ENCODE results near the gene CLRN1.
"Not testable (repeated sequence)": the region's sequence is repeated elsewhere in the genome, so short reads cannot be mapped to it uniquely, and the experiment has no call there.

CLRN1 gene, protein sequence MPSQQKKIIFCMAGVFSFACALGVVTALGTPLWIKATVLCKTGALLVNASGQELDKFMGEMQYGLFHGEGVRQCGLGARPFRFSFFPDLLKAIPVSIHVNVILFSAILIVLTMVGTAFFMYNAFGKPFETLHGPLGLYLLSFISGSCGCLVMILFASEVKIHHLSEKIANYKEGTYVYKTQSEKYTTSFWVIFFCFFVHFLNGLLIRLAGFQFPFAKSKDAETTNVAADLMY

GRCh38 chr3:150972366-150973071, at the start of gene CLRN1:
Gene CLRN1 (minus strand): TSS chr3:150972727. CDS start chr3:150972708, 19 bp downstream.
- intact Hi-C loops (cut with DNase I), result no loop called here
- no peak for DNase-seq

DNA sequence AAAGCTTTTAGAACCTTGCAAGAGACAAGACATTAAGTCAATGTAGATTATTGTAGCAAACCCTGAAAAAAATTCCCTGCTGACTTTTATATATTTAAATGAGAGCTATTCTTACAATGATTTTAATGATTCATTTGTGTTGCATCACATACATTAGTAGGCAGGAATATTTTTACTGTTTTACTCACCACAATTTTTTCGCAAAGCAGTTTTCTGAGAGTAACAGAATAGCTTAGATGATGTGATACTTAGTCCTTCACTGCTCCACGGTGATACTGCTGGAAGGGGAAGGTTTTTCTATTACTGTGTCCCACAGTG, 43.9 kb upstream of the CLRN1 start:
- intact Hi-C loops (cut with DNase I), result no loop called here
- no peak for DNase-seq

DNA sequence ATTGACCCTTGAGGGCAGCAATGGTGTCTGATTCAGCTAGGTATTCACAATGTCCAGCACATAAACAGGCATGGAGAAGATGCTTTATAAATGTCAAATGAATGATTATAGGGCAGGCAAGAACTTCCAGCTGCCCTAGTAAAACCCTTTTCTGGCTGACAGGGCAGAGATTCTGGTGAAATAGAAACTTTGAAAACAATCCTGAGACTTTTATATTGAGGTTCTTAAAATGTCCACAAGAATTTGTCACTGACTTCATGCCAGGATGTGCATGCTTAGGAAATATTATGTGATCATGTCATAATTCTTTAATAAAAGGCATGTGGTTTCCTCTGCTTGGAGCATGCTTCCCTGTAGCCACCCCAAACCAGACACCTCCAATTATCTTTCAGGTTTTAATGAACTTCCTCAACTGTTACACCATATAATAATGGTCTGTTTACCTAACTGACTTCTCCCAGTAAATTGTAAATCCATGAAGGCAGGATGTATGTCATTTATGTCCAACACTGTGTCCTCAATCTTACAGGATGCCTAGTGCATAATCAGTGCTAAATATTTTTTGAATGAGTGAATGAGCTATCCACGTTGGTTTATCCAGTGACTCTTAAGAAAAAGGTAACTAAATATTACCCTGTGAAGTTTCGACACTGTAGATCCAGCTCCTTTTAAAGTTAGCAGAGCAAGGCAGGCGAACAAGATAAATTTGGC, 43.4 kb upstream of the CLRN1 start:
- no peak for DNase-seq
- intact Hi-C loops (cut with DNase I), result no loop called here

GRCh38 chr3:151015181-151015580, 42.7 kb upstream of the CLRN1 start:
- intact Hi-C loops (cut with DNase I), result no loop called here
- no peak for DNase-seq

DNA sequence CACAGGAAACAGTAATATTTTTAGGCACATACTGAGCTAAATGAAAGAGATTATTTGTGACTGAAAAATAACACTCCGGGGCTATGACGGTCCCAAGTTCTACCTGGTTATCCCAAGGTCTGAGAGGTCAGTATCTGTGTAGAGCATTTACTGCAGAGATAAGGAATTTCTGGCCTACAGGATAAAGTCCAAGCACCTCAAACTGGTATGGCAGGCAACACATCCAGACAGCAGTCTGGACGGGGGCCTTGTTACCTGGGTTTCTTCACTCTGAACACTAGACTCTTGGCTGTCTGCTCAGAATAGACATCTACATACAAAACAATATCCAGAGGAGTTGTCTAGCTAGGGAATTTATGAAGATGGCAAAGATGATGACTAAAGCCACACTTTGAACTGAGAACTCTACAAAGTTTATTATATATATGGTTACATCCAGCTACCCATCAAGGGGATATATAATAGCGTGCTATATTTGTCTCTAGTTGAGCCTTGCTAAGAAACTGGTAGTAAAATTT, 42.0 kb upstream of the CLRN1 start:
- intact Hi-C loops (cut with DNase I), result no loop called here
- DNase-seq, result no peak

- intact Hi-C loops (cut with DNase I), result no loop called here
Measured at GRCh38 chr3:151012753-151013152, 40.2 kb upstream of the CLRN1 start.

DNA sequence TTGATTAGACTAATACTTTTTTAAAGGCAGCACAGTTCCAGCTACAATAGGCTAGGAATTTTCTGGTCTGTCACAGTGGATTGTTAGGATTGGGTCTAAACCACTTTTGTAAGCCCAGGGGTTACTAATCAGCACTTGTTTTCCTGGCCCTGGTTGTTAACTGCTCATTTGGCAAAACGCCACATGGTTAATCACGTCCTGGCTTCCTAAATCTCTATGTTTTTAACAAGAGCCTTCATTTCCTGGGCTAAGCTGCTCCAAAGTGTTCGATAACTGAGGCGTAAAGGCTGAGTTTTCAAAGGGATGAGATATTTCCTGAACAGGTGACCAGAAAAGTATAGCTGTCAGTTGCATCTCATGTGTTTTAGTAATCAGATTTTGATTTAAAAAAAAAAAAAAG, 38.9 kb upstream of the CLRN1 start:
- DNase-seq, result no peak
- intact Hi-C loops (cut with DNase I), result no loop called here

More at GRCh38 chr3:151012753-151013152, 40.2 kb upstream of the CLRN1 start:
- DNase-seq, result no peak

- no peak for DNase-seq
- intact Hi-C loops (cut with DNase I), result no loop called here
Measured at GRCh38 chr3:151009981-151010380, 37.5 kb upstream of the CLRN1 start.

GRCh38 chr3:151009430-151009829, 36.9 kb upstream of the CLRN1 start:
- no peak for DNase-seq
- intact Hi-C loops (cut with DNase I), result no loop called here

DNA sequence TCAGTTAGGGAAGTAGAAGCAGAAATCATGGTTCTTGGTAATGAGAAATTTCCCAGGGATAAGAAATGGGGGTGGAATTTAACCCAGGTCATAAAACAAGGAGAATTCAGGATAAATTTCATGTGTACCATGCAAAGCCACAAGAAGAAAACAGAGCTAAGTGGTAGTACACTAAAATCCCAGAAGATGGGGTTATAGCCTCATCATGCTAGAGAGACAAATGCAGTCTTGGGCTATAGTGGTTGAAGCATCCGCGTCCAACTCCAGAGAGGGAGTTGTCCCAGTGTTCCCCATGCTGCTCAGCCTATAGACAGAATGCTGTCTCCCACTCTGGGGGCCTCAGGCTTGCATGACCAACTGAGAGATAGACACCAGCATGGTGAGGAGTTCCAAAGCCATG, 36.2 kb upstream of the CLRN1 start:
- DNase-seq, result peak in 1 of 10 donors; percentile 57
- intact Hi-C loops (cut with DNase I), result loop anchor here (1.0 kb wide), 1 partner anchor 138 kb away; no protein-coding TSS in a partner anchor

GRCh38 chr3:151003768-151004134, 31.2 kb upstream of the CLRN1 start:
- intact Hi-C loops (cut with DNase I), result no loop called here
- no peak for DNase-seq

DNA sequence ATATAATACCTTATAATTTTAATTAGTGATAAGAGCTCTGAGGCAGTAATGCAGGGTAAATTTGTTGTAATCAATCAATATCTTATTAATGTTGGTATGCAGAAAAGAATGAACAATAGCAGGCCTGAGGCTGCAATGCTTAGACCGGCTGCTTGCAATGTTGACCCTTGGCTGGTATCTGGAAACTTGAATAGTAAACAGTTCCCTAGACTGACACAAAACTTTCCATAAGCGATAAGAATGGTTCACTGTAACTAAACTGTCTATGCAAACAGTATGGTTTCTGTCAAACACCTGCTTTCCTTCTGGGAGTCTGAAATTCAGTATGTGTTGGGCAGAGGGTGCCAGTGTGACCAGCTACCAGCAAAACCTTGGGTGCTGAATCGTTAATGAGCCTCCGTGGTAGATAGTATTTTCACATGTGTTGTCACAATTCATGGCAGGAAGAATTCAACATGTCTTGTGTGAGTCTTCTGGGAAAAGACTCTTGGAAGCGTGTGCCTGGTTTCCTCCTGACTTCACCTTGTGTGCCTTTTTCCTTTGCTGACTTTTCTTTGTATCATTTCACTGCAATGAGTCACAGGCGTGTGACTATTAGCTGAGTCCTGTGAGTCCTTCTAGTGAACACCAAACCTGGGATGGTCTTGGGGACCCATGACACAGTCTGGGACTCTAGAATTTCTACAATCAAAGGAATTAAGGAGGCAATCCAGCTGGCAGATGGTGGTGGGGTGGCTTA, 30.7 kb upstream of the CLRN1 start:
- DNase-seq, result no peak
- intact Hi-C loops (cut with DNase I), result no loop called here

DNA sequence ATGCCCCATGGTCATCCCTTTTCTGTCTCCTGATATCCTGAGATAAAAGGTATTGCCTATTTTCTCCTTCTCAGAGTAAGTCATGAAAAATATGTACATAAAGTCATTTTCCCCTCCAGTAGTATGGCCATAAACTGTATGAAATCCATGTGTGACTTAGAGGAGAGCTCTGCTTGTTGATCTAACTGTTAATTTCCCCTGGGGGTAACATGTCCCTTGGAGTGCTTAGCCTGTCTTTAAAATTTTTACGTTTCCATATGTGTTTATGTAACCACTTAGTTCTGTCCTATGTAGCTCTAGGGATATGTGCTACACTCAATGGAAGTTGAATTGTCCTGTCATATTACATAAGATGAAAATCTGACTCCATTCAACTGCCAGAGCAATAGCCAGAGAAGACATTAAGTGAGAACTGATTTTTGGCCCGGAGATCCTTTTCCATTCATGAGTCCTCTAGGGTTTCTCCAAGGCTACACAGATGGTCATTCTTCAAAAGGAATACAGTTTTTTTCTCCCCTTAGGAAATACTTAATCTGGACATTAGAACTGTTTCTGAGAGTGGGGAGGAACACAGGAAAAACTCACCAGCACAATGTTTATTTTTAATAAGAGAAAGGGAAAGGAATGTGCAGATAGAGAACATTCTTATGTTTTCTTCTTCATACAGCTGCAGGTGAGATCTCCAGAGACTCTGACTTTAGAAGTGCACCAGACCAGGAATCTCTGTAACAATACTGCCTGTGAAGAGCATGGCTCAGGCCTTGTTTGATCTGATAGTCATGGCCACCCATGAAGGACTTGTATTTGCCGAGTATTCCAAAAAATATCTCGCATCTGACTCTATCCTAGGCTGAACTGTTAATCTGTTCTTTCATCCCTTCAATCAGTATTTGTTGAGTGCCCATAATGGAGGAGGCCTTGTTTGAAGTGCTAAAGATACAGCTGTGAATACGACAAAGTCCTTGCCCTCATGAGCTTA, 29.8 kb upstream of the CLRN1 start:
- DNase-seq, result no peak
- intact Hi-C loops (cut with DNase I), result no loop called here

GRCh38 chr3:150998996-150999395, 26.5 kb upstream of the CLRN1 start:
- no peak for DNase-seq
- intact Hi-C loops (cut with DNase I), result no loop called here

DNA sequence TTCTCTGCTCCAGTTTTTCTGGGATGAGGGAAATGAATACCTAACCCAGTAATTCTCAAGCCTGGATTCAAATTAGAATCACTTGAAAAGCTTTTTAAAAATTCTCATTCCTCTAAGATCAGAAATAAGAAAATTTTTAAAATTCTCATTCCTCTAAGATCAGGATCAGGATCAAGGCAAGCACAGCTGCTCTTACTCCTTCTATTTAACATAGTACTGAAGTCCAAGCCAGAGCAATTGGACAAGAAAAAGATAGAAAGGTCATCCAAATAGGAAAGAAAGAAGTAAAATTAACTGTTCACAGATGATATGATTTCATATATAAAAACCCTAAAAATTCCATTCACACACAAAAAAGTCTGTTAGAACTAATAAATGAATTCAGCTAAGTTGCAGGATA, 24.2 kb upstream of the CLRN1 start:
- no peak for DNase-seq
- intact Hi-C loops (cut with DNase I), result no loop called here

DNA sequence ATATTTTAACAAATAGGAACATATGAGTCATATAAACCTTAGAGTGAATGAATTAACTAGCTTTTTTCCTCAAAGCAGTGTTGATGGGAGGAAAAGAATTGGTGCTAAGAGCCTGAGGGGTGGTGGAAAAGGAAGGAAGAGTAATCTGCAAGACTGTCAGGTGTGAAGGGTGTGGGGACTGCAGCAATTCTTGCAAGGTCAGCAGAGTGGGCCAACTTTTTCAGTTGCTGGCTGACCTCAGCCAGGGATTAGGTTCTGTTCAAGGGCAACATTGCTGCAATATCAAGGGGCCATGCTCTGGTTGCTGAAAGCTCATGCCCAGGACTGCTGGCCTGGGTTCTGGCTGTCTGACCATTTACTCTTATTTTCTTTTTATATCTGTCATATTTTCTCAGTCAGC, 23.0 kb upstream of the CLRN1 start:
- intact Hi-C loops (cut with DNase I), result no loop called here

DNA sequence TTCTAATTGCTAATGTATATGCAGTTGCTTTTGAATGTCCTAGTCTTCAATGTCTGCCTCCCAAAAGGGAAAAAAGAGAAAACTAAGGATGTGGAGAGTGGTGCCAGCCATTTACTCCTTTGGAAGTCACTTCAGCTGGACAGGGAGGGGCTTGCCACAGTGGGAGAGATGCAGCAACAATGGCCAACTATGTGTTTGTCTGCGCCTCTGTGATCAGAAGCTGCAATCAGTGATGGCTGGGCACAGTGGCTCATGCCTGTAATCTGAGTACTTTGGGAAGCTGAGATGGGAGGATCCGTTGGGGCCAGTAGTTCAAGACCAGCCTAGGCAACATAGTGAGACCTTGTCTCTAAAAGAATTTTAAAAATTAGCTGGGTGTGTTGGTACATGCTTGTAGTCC, 16.7 kb upstream of the CLRN1 start:
- no peak for DNase-seq
- intact Hi-C loops (cut with DNase I), result no loop called here

More for the DNA sequence above, 23.0 kb upstream of the CLRN1 start:
- DNase-seq, result no peak

GRCh38 chr3:150988395-150988794, 15.9 kb upstream of the CLRN1 start:
- DNase-seq; intact Hi-C loops (cut with DNase I): not testable (repeated sequence)

- DNase-seq, result no peak
- intact Hi-C loops (cut with DNase I), result no loop called here
Measured at GRCh38 chr3:150985711-150986110, 13.2 kb upstream of the CLRN1 start.

DNA sequence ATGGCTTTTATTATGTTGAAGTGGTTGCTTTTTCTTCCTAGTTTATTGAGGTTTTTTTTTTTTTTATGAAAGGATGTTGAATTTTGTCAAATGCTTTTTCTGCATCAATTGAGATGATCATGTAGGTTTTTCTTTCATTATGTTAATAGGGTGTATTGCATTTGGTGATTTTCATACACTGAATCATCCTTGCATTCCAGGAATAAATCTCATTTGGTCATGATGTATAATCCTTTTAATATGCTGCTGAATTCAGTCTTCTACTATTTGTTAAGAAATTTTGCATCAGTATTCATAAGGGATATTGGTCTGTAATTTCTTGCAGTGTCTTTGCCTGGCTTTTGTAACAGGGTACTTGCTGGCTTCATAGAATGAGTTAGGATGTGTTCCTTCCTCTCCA, 11.5 kb upstream of the CLRN1 start:
- intact Hi-C loops (cut with DNase I), result no loop called here
- no peak for DNase-seq
